T-helper 2 cell (primary cell): ENCODE measurements around the gene PI4KA.
"Not testable (repeated sequence)": the region's sequence is repeated elsewhere in the genome, so short reads cannot be mapped to it uniquely, and the experiment has no call there.

Source experiments
- DNase-seq, 5 experiments: peaks; one replicate each; pipeline versions ENCODE4 v3.0.0 to v3.0.0-alpha.2; 2012 to 2022

PI4KA gene

DNA sequence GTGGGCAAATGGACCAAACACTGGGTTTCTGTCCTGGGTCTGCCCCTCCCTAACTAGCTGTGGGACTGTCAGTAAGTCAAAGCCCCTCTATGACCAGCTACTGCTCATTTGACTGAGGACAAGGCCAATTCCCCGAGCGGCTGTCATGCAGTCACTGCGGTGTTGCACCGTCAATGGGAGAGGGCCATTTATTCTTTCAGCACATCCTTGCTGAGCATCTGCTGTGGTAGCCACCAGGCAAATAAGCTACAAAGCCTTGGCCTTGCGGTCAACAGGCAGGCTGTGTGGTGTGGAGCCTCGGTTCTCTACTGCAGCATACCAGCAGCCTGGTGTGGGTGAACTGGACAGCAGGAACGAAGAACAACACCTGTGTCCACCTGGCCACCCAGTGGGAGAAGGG is 110.5 kb downstream of the PI4KA start:
- no peak for DNase-seq

DNA sequence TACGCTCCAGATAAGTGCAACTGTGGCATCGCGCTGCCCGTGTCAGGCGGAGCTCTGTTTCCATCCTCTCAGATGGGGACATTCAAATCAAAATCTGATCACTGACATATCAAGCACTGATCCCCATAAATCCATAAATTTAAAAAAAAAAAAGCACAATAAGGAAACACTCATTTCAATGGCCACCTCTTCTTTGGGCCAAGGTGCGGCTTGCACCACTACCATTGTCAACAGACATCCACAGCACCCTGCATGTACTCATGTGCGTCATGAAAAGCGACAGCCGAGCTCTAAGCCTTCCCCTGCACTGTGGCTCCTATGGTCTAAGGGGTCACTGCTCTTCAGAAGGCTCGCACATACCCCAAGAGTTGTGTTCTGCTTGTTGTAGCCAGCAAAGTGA is 111.4 kb downstream of the PI4KA start:
- DNase-seq = no peak

DNA sequence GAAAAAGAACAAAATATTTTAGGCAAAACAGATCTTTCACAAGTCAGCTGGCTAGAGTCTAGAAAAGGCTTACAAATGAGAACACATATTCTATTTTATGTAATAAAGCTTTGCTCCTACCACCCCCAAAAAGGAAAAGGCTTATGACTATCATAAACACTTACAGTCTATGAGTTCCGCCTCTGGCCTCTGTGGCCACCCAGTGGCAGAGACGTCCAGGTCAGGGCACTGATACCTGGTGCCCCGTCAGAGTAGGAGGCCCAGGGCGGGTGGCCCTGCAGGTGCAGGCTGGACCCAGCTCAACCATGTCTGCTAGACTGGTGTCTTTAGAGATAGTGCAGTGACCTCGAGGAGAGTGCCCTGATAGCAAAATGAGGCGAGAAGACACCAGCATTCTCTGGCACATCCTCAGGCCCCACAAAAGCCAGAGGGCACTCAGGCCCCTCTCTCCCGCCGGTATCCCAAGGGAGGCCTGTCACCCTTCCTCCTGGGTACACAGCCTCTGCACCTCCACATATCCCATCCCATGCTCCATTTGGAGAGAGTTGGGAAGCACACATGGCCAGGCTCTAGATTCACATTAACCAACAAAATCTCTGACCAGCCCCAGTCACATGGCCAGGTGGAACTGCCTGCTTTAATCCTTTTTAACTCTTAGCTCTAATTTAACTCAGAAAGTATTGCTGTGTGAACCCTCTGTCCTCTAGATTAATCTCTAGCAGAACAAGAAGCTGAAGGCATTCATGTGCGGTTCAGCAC is 112.0 kb downstream of the PI4KA start:
- DNase-seq = no peak

- DNase-seq = no peak
Observed at GRCh38 chr22:20745119-20745518, 113.5 kb downstream of the PI4KA start.

DNA sequence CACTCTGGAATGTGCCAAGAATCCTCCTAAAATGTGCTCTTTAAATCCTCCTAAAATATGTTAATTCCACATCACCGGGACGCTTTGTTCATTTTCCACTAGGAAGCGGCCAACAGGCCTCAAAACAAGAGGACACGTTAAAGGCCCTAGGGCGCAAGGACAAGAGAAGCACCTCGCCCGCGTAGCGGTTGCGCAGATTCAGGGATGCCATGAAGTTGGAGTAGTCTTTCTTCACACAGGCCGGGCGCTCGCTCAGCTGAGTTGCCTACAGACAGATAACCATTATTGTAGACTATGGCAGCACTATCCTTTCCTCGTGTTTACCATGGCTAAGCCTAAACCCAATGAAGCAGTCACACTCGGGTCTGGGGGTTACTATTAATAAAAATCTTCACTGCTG is 114.2 kb downstream of the PI4KA start:
- DNase-seq = no peak

- DNase-seq = no peak
Observed at GRCh38 chr22:20742764-20743163, 115.8 kb downstream of the PI4KA start.

DNA sequence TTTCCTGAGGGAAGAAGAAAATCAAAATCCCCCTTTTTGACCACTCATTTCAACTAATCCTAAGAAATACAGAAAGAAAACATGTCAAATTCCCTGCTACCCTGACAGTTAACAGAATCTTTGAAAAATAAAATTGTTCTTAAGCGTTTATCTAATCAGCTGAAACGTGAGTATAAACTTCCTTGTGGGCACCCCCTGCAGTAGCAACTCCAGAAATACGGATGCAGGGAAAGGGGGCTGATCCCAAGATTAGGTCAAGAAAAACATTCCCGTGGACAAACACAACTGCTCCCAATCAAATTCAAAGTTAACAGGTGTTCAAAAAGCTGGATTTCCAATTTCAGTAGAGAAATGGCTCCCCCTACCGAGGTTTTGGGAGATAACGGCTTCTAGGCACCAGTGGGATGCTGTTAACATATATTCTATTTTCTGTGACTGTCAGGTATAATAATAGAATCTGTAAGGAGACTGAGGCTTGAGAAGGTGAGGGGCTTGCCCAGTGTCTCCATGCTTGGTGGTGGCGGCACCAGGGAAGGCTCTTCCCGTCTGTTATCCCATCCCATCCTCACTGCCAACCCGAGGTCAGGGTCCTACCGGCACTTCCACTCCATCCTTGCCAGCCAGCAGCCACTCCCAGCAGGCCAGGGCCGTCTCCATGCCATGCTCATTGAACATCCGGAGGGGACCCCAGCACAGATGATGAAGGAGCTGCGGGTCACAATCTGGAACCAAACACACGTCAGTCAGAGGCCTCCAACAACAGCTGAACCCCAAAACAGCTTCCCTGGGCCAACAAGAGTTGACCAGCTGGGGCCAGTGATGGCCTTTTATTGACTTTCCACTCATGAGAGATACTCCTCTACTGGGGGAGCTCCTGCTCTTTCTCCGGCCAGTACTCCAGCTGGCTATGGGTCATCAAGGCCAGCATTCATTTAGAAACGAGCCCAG is 116.7 kb downstream of the PI4KA start:
- peak in 3 of 5 experiments; percentile 3 to 27 (median 9) for DNase-seq

GRCh38 chr22:20741008-20741633 is 117.5 kb downstream of the PI4KA start:
- DNase-seq = no peak

DNA sequence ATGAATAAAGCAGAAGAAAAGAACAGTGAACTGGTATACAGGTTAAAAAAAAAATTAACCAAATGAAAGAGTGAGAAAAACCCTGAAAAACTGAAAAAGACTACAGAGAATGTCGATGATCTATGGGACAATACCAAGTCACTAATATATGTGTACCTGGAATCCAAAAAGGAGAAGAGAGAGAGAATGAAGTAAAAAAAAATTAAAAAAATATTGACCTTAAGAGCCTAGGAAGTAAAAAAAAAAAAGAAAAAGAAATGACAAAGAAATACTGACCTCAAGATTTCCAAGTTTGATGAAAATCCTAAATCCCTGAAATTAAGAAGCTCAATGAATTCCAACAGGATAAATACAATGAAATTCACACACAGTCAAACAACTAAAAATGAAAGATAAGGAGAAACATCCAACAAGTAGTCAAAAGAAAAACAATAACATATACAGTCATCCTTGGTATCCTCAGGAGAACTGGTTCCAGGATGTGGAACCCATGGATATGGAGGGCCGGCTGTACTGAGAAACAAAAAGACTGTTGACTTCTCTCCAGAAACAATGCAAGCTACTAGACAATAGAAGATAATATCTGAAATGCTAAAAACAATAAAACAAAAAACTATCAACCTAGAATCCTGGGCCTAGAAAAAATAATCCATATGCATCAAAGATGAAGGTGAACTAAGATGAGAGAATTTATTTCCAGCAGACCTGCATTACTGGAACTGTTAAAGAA is 118.2 kb downstream of the PI4KA start:
- DNase-seq = no peak

DNA sequence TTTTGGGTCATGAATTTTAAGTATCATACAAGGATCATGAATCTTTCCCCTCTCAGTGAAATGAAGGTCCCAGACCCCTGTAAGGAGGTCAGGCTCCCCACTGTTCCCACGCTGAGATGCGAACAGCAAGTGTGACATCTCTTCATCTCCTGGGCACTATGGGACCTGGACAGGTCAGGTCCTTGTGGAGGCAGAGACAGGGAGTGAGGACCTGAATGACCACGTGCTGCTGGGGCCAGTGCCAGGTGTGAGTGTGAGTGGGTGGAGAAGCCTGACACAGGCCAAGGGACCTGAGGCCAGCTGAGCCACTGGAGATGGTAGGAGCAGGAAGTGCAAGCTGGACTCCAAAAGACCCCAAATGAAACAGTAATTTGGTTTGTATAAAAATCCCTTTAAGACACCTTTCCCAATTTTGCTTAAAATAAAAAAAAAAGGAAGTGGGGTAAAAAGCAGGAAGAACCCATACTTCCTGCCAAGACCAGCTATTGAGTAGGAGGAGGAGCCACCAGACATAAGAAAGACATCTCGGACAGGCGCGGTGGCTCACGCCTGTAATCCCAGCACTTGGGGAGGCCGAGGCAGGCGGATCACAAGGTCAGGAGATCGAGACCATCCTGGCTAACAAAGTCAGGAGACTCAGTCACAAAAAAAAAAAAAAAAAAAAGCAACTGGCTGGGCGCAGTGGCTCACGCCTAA is 120.1 kb downstream of the PI4KA start:
- DNase-seq = no peak

GRCh38 chr22:20736891-20737290 is 121.7 kb downstream of the PI4KA start:
- DNase-seq = not testable (repeated sequence)

- DNase-seq = not testable (repeated sequence)
Observed at GRCh38 chr22:20735356-20736162, 123.1 kb downstream of the PI4KA start.

- DNase-seq = not testable (repeated sequence)
Observed at GRCh38 chr22:20732431-20732830, 126.2 kb downstream of the PI4KA start.

GRCh38 chr22:20729194-20729593 is 129.4 kb downstream of the PI4KA start:
- DNase-seq = no peak

DNA sequence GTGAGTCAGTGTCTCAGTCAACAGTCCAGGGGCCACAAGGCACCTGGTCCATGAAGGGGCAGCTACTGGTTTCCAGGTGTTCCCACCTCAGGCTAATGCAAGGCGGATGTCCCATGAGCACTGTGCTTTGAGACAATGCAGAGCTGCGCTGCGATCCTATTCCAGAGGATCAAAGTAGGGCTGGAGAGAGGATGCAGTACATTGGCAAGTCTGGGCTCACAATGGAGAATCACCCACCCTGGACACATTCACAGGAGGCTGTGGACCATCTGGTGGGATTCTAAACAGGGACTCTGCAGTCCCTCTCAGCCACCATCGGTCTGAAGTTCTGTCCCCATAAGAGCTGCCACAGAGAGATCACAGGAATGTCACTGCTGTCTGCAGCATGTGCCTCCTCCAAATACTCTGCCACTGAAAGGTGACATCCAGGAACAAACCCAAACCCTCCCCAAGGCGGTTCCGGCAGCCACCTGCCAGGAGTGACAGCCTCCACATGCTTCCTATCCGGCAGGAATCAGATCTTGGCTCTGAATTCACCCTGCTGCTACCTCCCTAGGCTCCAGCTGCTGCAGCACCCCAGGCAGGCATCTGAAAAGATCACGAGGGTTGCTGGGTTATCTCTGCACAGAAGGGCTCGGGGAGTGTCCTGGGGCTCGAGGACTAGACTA is 130.0 kb downstream of the PI4KA start:
- DNase-seq = no peak

DNA sequence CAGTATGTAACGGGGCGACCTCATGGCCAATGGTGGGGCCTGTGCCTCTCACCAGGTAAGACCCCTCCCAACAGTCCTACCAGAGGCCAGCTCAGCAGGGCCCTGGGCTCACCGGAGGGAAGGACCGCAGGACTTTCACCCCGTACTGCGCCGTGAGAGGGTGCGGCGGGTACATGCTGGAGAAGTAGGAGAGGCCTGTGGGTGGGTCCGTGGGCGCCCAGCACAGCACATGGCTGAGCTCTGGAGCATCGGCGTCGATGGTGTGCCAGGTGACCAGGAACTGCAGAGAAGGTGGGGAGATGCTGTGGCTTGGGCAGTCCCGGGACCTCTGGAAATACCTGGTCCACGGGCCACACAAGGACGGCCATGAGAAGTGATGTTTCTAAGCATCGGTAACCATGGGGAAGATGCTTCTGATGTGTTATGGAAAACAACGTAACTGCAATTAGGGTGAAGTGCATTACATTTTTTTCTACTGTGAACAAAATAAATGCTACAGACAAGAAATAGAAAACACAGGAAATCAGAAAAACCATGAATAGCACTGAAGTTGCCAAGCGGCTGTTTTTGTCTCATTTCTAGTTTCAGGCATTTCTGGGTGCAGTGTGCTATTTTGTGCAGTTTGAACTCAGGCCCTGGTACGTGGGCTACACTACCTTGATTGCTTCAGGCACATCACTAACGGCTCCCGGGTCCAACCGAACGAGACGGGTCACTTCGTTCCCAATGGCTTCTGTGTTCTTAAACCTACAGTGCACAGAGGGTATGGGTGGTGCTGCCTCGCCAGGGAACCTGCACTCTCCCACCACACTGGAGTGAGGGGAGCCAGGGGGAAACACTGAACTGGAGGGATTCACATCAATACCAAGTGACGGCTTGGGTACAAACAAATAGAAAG is 131.2 kb downstream of the PI4KA start:
- DNase-seq = no peak

GRCh38 chr22:20725987-20726558 is 132.5 kb downstream of the PI4KA start:
- no peak for DNase-seq

DNA sequence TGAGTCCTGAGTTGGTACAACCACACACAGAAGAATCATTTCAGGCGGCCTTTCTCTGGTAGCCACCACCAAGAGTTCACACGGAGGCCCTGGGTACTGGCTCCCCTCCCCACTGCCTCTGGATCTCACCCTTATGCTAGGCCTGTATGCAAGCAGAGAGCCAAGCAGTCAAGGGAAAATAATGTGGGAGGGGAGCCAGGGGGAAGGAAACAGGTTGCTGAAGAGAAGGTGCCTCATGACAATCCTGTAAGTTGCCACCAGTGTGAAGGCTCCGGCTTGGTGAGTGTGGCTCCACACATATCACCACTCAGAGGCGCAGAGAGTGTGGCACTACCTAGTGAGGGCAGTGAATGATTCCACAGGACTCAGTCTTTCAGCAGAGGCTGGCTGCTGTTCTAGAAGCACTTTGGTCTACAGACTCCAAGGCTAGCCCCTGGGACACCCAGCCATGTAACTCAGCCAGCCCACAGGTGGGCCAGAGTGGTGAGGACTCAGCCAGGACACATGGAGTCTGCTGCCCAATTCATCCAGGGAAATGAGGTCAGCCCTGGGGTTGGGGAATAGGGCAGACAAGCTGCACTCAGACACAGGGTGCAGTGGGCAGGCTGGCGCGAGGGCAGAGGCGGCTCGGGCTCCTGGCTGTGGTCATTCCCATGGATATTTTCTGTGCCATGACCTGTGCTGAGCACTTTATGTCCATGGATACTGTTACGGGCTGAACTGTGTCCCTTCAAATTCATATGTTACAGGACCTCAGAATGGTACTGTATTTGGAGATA is 133.7 kb downstream of the PI4KA start:
- no peak for DNase-seq
